B cell (primary cell): ENCODE measurements around the gene MCF2L.

Experiments
- EZH2 ChIP-seq: IDR thresholded peaks from 2 replicates; pipeline ENCODE4 v1.6.1; 2012; ENCODE audit warnings: borderline replicate concordance, low read depth, mild to moderate bottlenecking, moderate library complexity, low read length; ENCODE audit not compliant: insufficient read depth, poor library complexity, severe bottlenecking
- TF ChIP-seq, protein P1 (sequence below): fragments of 200-600 bp; IDR thresholded peaks from one replicate; pipeline ENCODE4 v1.8.0; 2022; ENCODE audit warnings: antibody characterized with exemption, mild to moderate bottlenecking

DNA sequence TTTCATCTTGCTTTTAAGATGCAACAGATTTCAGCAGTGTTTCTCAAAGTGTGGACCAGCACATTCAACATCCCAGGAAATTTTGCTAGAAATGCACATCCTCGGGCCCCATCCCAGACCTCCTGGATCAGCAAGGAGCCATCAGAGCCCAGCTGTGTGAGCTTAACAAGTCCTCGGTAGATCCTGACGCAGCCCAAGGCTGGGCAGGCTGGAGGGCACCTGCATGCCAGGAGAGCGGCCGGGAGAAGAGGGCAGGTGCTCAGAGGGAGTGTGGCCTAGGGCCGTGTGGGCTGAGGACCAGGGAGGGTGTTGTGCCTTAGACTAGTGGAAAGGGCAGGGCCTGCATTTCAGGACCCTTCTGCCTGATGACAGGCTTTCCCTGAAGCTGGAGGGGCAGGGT, 2.2 kb upstream of the MCF2L start:
- TF ChIP-seq, protein P1, sequence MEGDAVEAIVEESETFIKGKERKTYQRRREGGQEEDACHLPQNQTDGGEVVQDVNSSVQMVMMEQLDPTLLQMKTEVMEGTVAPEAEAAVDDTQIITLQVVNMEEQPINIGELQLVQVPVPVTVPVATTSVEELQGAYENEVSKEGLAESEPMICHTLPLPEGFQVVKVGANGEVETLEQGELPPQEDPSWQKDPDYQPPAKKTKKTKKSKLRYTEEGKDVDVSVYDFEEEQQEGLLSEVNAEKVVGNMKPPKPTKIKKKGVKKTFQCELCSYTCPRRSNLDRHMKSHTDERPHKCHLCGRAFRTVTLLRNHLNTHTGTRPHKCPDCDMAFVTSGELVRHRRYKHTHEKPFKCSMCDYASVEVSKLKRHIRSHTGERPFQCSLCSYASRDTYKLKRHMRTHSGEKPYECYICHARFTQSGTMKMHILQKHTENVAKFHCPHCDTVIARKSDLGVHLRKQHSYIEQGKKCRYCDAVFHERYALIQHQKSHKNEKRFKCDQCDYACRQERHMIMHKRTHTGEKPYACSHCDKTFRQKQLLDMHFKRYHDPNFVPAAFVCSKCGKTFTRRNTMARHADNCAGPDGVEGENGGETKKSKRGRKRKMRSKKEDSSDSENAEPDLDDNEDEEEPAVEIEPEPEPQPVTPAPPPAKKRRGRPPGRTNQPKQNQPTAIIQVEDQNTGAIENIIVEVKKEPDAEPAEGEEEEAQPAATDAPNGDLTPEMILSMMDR = no peak
- no peak for TF ChIP-seq EZH2
